CD4-positive, CD25-positive, alpha-beta regulatory T cell (primary cell): ENCODE data around the gene HAPLN2. TPM values are rescaled to one million over a fixed set of nuclear protein-coding genes. Genes with fewer than 3 reads are reported as not detected.

Source experiments
- ATAC-seq, 2 donors: fragments of 150-1000 bp; cut with Tn5 transposase; one replicate each; pipeline ENCODE4 v1.10.0; 2021; ENCODE audit warnings: low read depth in 2 of 2, moderate number of reproducible peaks in 2 of 2, moderate library complexity in 1 of 2
- DNase-seq, 3 donors: peaks; one replicate each; pipeline versions ENCODE4 v3.0.0 to v3.0.0-alpha.2; 2012 to 2022; ENCODE audit warnings: mixed read lengths in 1 of 3
- H3K27ac ChIP-seq: one replicate; pipeline ENCODE4 v1.7.0; 2013; ENCODE audit warnings: mild to moderate bottlenecking, low read length; ENCODE audit not compliant: insufficient read depth, poor library complexity, severe bottlenecking
- H3K27me3 ChIP-seq: one replicate; pipeline ENCODE4 v1.7.0; 2013; ENCODE audit warnings: low read length; ENCODE audit not compliant: control insufficient read depth, insufficient read depth
- H3K36me3 ChIP-seq: one replicate; pipeline ENCODE4 v1.7.0; 2013; ENCODE audit warnings: mild to moderate bottlenecking, low read length, moderate library complexity; ENCODE audit not compliant: control insufficient read depth, insufficient read depth
- H3K4me1 ChIP-seq: 2 replicates; pipeline ENCODE4 v1.7.0; 2013; ENCODE audit warnings: mild to moderate bottlenecking, low read length; ENCODE audit not compliant: insufficient read depth, control insufficient read depth, poor library complexity, severe bottlenecking
- H3K4me3 ChIP-seq: one replicate; pipeline ENCODE4 v1.7.0; 2013; ENCODE audit warnings: low read depth, mild to moderate bottlenecking, low read length, moderate library complexity
- H3K9me3 ChIP-seq, 2 experiments: 1 replicate in 1 of 2; 2 replicates in 1 of 2; pipeline ENCODE4 v1.7.0; 2013; ENCODE audit warnings: low read length in 2 of 2, mild to moderate bottlenecking in 1 of 2, moderate library complexity in 1 of 2; ENCODE audit not compliant: control insufficient read depth in 2 of 2
- H3K27ac Mint-ChIP-seq, 3 donors: one replicate each; pipeline ENCODE4 v1.8.0; 2020 to 2022; ENCODE audit warnings: mild to moderate bottlenecking in 3 of 3, mixed read lengths in 3 of 3, moderate library complexity in 2 of 3
- H3K27me3 Mint-ChIP-seq: one replicate; pipeline ENCODE4 v1.8.0; 2022; ENCODE audit warnings: mild to moderate bottlenecking, mixed read lengths
- H3K36me3 Mint-ChIP-seq: one replicate; pipeline ENCODE4 v1.8.0; 2020; ENCODE audit warnings: mixed read lengths
- H3K4me1 Mint-ChIP-seq, 4 donors: one replicate each; pipeline ENCODE4 v1.8.0; 2020 to 2022; ENCODE audit warnings: mixed read lengths in 4 of 4, mild to moderate bottlenecking in 1 of 4
- H3K4me3 Mint-ChIP-seq, 4 donors: one replicate each; pipeline ENCODE4 v1.8.0; 2020 to 2022; ENCODE audit warnings: mild to moderate bottlenecking in 4 of 4, mixed read lengths in 4 of 4, moderate library complexity in 3 of 4
- H3K9me3 Mint-ChIP-seq, 7 donors: one replicate each; pipeline ENCODE4 v1.8.0; 2020 to 2022; ENCODE audit warnings: mixed read lengths in 7 of 7, mild to moderate bottlenecking in 3 of 7, moderate library complexity in 2 of 7
- polyA plus RNA-seq, 4 donors: library from polyadenylated mRNA; unstranded; fragments of 300-500 nt; fragmentation: Illumina TruSeq; gene quantifications; one replicate each; pipeline ENCODE4 v1.2.3, GENCODE V29; 2021
- total RNA-seq: library from RNA; stranded (reverse); gene quantifications from one replicate; pipeline ENCODE4 v1.2.3, GENCODE V29; 2022

HAPLN2 gene
- total and polyA plus RNA-seq, 5 donors from 2014 or later: not detected

GRCh38 chr1:156612666-156613065 is 6.5 kb upstream of the HAPLN2 start:
- no peaks in the 10 kb centered on the region for H3K36me3 Mint-ChIP-seq
- Histone ChIP-seq H3K4me3 (no peak overlapping the region), H3K9me3 (no peaks in the 10 kb centered on the region), H3K27ac (no peak overlapping the region), H3K27me3 (peaks cover 7% of the 10 kb centered on the region), H3K36me3 (no peaks in the 10 kb centered on the region), H3K4me1 (no peaks in the 10 kb centered on the region)
- H3K4me3 Mint-ChIP-seq: no peak overlapping the region
- H3K4me1 Mint-ChIP-seq: peaks cover 2 to 9% (median 9%) of the 10 kb centered on the region in 4 donors
- H3K27ac Mint-ChIP-seq: no peak overlapping the region
- ATAC-seq (no peak), DNase-seq (no peak)
- H3K9me3 Mint-ChIP-seq: peaks cover 0 to 1% (median 0%) of the 10 kb centered on the region in 7 donors
- H3K27me3 Mint-ChIP-seq: peaks cover 71% of the 10 kb centered on the region

GRCh38 chr1:156615946-156616345 is 3.3 kb upstream of the HAPLN2 start:
- DNase-seq (no peak), ATAC-seq (no peak)
- Mint-ChIP-seq H3K36me3 (no peaks in the 10 kb centered on the region), H3K27me3 (peaks cover 75% of the 10 kb centered on the region), H3K4me3 (no peak overlapping the region), H3K4me1 (peaks cover 0 to 6% (median 0%) of the 10 kb centered on the region in 4 donors), H3K9me3 (peaks cover 0 to 1% (median 0%) of the 10 kb centered on the region in 7 donors), H3K27ac (no peak overlapping the region)
- peaks cover 18% of the 10 kb centered on the region for H3K27me3 ChIP-seq
- H3K27ac ChIP-seq: no peak overlapping the region
- H3K9me3 ChIP-seq: no peaks in the 10 kb centered on the region
- H3K36me3 ChIP-seq: no peaks in the 10 kb centered on the region
- no peak overlapping the region for H3K4me3 ChIP-seq
- H3K4me1 ChIP-seq: no peaks in the 10 kb centered on the region

- DNase-seq (no peak), ATAC-seq (no peak)
- H3K9me3 ChIP-seq: no peaks in the 10 kb centered on the region
- H3K27me3 ChIP-seq: peaks cover 18% of the 10 kb centered on the region
- H3K36me3 ChIP-seq: no peaks in the 10 kb centered on the region
- no peak overlapping the region for H3K4me3 ChIP-seq
- H3K4me1 Mint-ChIP-seq: peaks cover 0 to 6% (median 0%) of the 10 kb centered on the region in 4 donors
- peaks cover 75% of the 10 kb centered on the region for H3K27me3 Mint-ChIP-seq
- H3K4me1 ChIP-seq: no peaks in the 10 kb centered on the region
- H3K36me3 Mint-ChIP-seq: no peaks in the 10 kb centered on the region
- H3K27ac ChIP-seq: no peak overlapping the region
- peaks cover 0 to 1% (median 0%) of the 10 kb centered on the region in 7 donors for H3K9me3 Mint-ChIP-seq
- H3K27ac Mint-ChIP-seq: no peak overlapping the region
- H3K4me3 Mint-ChIP-seq: no peak overlapping the region
Measured at GRCh38 chr1:156616463-156616862, 2.8 kb upstream of the HAPLN2 start.

GRCh38 chr1:156619582-156619955 is 354 bp downstream of the HAPLN2 start:
- Histone ChIP-seq H3K27me3 (peaks cover 29% of the 10 kb centered on the region), H3K4me3 (no peak overlapping the region), H3K36me3 (no peaks in the 10 kb centered on the region), H3K4me1 (peaks cover 9% of the 10 kb centered on the region), H3K9me3 (no peaks in the 10 kb centered on the region), H3K27ac (no peak overlapping the region)
- Mint-ChIP-seq H3K27ac (no peak overlapping the region), H3K36me3 (no peaks in the 10 kb centered on the region), H3K4me1 (peaks cover 0 to 12% (median 3%) of the 10 kb centered on the region in 4 donors), H3K4me3 (no peak overlapping the region), H3K27me3 (peaks cover 66% of the 10 kb centered on the region), H3K9me3 (peaks cover 0 to 1% (median 0%) of the 10 kb centered on the region in 7 donors)
- no peak for ATAC-seq
- no peak for DNase-seq

- Histone ChIP-seq H3K4me3 (no peak overlapping the region), H3K27ac (no peak overlapping the region), H3K9me3 (no peaks in the 10 kb centered on the region), H3K27me3 (peaks cover 29% of the 10 kb centered on the region), H3K36me3 (no peaks in the 10 kb centered on the region), H3K4me1 (peaks cover 20% of the 10 kb centered on the region)
- H3K27ac Mint-ChIP-seq: no peak overlapping the region
- H3K36me3 Mint-ChIP-seq: no peaks in the 10 kb centered on the region
- H3K9me3 Mint-ChIP-seq: no peaks in the 10 kb centered on the region
- DNase-seq: no peak
- H3K4me3 Mint-ChIP-seq: peak overlapping the region in 3 of 4 donors; percentile 29 to 78 (median 77)
- H3K4me1 Mint-ChIP-seq: peaks cover 4 to 20% (median 9%) of the 10 kb centered on the region in 4 donors
- no peak for ATAC-seq
- H3K27me3 Mint-ChIP-seq: peaks cover 61% of the 10 kb centered on the region
Measured at GRCh38 chr1:156622581-156623297, 3.5 kb downstream of the HAPLN2 start.

GRCh38 chr1:156623946-156624813 is 5.0 kb downstream of the HAPLN2 start:
- no peaks in the 10 kb centered on the region for H3K9me3 ChIP-seq
- no peak overlapping the region for H3K27ac ChIP-seq
- peaks cover 27% of the 10 kb centered on the region for H3K27me3 ChIP-seq
- H3K36me3 ChIP-seq: no peaks in the 10 kb centered on the region
- Mint-ChIP-seq H3K4me1 (peaks cover 4 to 20% (median 9%) of the 10 kb centered on the region in 4 donors), H3K36me3 (no peaks in the 10 kb centered on the region), H3K9me3 (no peaks in the 10 kb centered on the region), H3K4me3 (peak overlapping the region in 3 of 4 donors; percentile 36 to 84 (median 72)), H3K27me3 (peaks cover 66% of the 10 kb centered on the region), H3K27ac (no peak overlapping the region)
- H3K4me3 ChIP-seq: no peak overlapping the region
- peaks cover 20% of the 10 kb centered on the region for H3K4me1 ChIP-seq
- ATAC-seq: peak; percentile 22 to 31
- peak in 1 of 3 donors; percentile 27 for DNase-seq

- ATAC-seq (no peak), DNase-seq (no peak)
- H3K4me3 ChIP-seq: no peak overlapping the region
- no peak overlapping the region for H3K27ac ChIP-seq
- H3K27me3 Mint-ChIP-seq: peaks cover 66% of the 10 kb centered on the region
- H3K36me3 ChIP-seq: no peaks in the 10 kb centered on the region
- H3K4me1 ChIP-seq: peaks cover 20% of the 10 kb centered on the region
- H3K27me3 ChIP-seq: peaks cover 23% of the 10 kb centered on the region
- H3K9me3 Mint-ChIP-seq: no peaks in the 10 kb centered on the region
- H3K4me1 Mint-ChIP-seq: peaks cover 3 to 20% (median 6%) of the 10 kb centered on the region in 4 donors
- no peaks in the 10 kb centered on the region for H3K36me3 Mint-ChIP-seq
- no peak overlapping the region for H3K27ac Mint-ChIP-seq
- peak overlapping the region in 2 of 4 donors; percentile 36 to 48 for H3K4me3 Mint-ChIP-seq
- no peaks in the 10 kb centered on the region for H3K9me3 ChIP-seq
Measured at GRCh38 chr1:156624814-156625435, 5.7 kb downstream of the HAPLN2 start.
